B cell (primary cell): Measurements from ENCODE around the gene CADM1. TPM values are rescaled to one million over a fixed set of nuclear protein-coding genes. Genes with fewer than 3 reads are reported as not detected.

Experiments
- ATAC-seq: fragments of 200-7000 bp; cut with Tn5 transposase; one replicate; pipeline ENCODE4 v1.10.0; 2021; ENCODE audit warnings: low read depth, mild to moderate bottlenecking, moderate number of reproducible peaks, moderate library complexity
- CTCF ChIA-PET: fragments of 350-600 bp; sonication (Branson Sonifier 250); formaldehyde crosslinking; loops from one replicate; lab custom pipeline; 2021; ENCODE audit warnings: antibody characterized with exemption, inconsistent platforms; lab: Charles Lee
- POLR2A ChIA-PET: fragments of 350-600 bp; sonication (Branson Sonifier 250); formaldehyde crosslinking; loops from one replicate; lab custom pipeline; 2021; ENCODE audit warnings: antibody characterized with exemption; lab: Charles Lee
- DNase-seq: peaks from one replicate; pipeline ENCODE4 v3.0.0; 2013
- H2AFZ ChIP-seq: 2 replicates; pipeline ENCODE4 v1.6.1; 2012; ENCODE audit warnings: mild to moderate bottlenecking, low read depth, low read length; ENCODE audit not compliant: insufficient read depth, poor library complexity, severe bottlenecking
- H3K27ac ChIP-seq, 2 donors: 1 replicate in 1 of 2; 2 replicates in 1 of 2; pipeline ENCODE4 v1.5.1; 2012 to 2013; ENCODE audit warnings: low read length in 2 of 2, mild to moderate bottlenecking in 2 of 2, moderate library complexity in 1 of 2
- H3K27me3 ChIP-seq, 4 experiments: fragments of 200-600 bp in 1 of 4; sonication (generic) in 1 of 4; replicated peaks in 1 of 4; 1 replicate in 2 of 4; 2 replicates in 2 of 4; pipeline versions ENCODE4 v1.6.1 to v1.7.0; 2013 to 2016; ENCODE audit warnings: low read length in 3 of 4, mild to moderate bottlenecking in 2 of 4, mixed read lengths in 1 of 4, moderate library complexity in 1 of 4; ENCODE audit not compliant: insufficient read depth in 4 of 4, control insufficient read depth in 3 of 4; ENCODE audit errors: control extremely low read depth in 1 of 4
- H3K36me3 ChIP-seq, 2 experiments: replicated peaks in 1 of 2; 1 replicate in 1 of 2; 2 replicates in 1 of 2; pipeline versions ENCODE4 v1.6.1 to v1.7.1; 2013; ENCODE audit warnings: low read length in 1 of 2; ENCODE audit not compliant: insufficient read depth in 2 of 2, control insufficient read depth in 1 of 2; ENCODE audit errors: control extremely low read depth in 1 of 2, extremely low read depth in 1 of 2
- H3K4me1 ChIP-seq, 2 donors: fragments of 200-600 bp in 1 of 2; sonication (generic) in 1 of 2; 1 replicate in 1 of 2; 2 replicates in 1 of 2; pipeline versions ENCODE4 v1.5.1 to v1.6.1; 2013 to 2017; ENCODE audit warnings: low read length in 2 of 2; ENCODE audit not compliant: control insufficient read depth in 2 of 2, insufficient read depth in 2 of 2
- H3K4me2 ChIP-seq: replicated peaks from 2 replicates; pipeline ENCODE3; 2012; ENCODE audit warnings: mild to moderate bottlenecking, low read depth, low read length; ENCODE audit not compliant: poor library complexity, severe bottlenecking
- H3K4me3 ChIP-seq, 5 experiments: fragments of 200-600 bp in 1 of 5; sonication (generic) in 1 of 5; 1 replicate in 3 of 5; 2 replicates in 2 of 5; pipeline versions ENCODE4 v1.5.1 to v1.7.0; 2011 to 2016; ENCODE audit warnings: low read length in 4 of 5, mild to moderate bottlenecking in 4 of 5, low read depth in 2 of 5, control low read depth in 1 of 5, moderate library complexity in 1 of 5; ENCODE audit not compliant: insufficient read depth in 1 of 5; ENCODE audit errors: control extremely low read depth in 1 of 5, extremely low read depth in 1 of 5
- H3K79me2 ChIP-seq: fragments of 200-600 bp; sonication (generic); one replicate; pipeline ENCODE4 v1.6.0; 2016; ENCODE audit warnings: low read length; ENCODE audit not compliant: control insufficient read depth, insufficient read depth
- H3K9ac ChIP-seq: fragments of 200-600 bp; sonication (generic); 2 replicates; pipeline ENCODE4 v1.6.1; 2017; ENCODE audit warnings: mild to moderate bottlenecking, low read length, moderate library complexity
- H3K9me3 ChIP-seq, 3 donors: one replicate each; pipeline versions ENCODE4 v1.6.1 to v1.7.1; 2013; ENCODE audit warnings: low read length in 2 of 3; ENCODE audit not compliant: control insufficient read depth in 2 of 3, insufficient read depth in 1 of 3; ENCODE audit errors: control extremely low read depth in 1 of 3
- H4K20me1 ChIP-seq: 2 replicates; pipeline ENCODE4 v1.6.0; 2012; ENCODE audit warnings: mild to moderate bottlenecking, low read length; ENCODE audit not compliant: insufficient read depth, control insufficient read depth, poor library complexity, severe bottlenecking
- H3K27ac Mint-ChIP-seq: one replicate; pipeline ENCODE4 v1.8.0; 2021; ENCODE audit warnings: mixed read lengths
- H3K27me3 Mint-ChIP-seq: one replicate; pipeline ENCODE4 v1.8.0; 2021; ENCODE audit warnings: mixed read lengths
- H3K4me1 Mint-ChIP-seq: one replicate; pipeline ENCODE4 v1.8.0; 2021; ENCODE audit warnings: mixed read lengths
- H3K4me3 Mint-ChIP-seq: one replicate; pipeline ENCODE4 v1.8.0; 2021; ENCODE audit warnings: mixed read lengths
- H3K9me3 Mint-ChIP-seq: one replicate; pipeline ENCODE4 v1.8.0; 2022; ENCODE audit warnings: mixed read lengths; ENCODE audit not compliant: insufficient read depth
- EZH2 ChIP-seq: IDR thresholded peaks from 2 replicates; pipeline ENCODE4 v1.6.1; 2012; ENCODE audit warnings: borderline replicate concordance, low read depth, mild to moderate bottlenecking, moderate library complexity, low read length; ENCODE audit not compliant: insufficient read depth, poor library complexity, severe bottlenecking
- WGBS: methylation state at CpG from one replicate; pipeline ENCODE4 v1.1.5; 2013; ENCODE audit warnings: missing lambda C conversion rate; ENCODE audit not compliant: insufficient coverage; 5-methylcytosine and 5-hydroxymethylcytosine counted together
- intact Hi-C: fragments of 100-400 bp; cut with micrococcal nuclease; formaldehyde crosslinking; loops from one replicate; pipeline ENCODE4 v1.10.0; 2022
- polyA plus RNA-seq: library from polyadenylated mRNA; depleted of rRNA; stranded (reverse); fragments of >200 nt; gene quantifications from 2 replicates; pipeline ENCODE4 v1.2.3, GENCODE V29; 2012
- total RNA-seq, 2 donors: library from RNA; stranded (reverse); fragments of 120-200 nt in 1 of 2; gene quantifications; 1 replicate in 1 of 2; 2 replicates in 1 of 2; pipeline versions ENCODE4 v1.2.3 to v1.2.4, GENCODE V29; 2013 to 2022
- TF ChIP-seq, protein P1 (sequence below): fragments of 200-600 bp; IDR thresholded peaks from one replicate; pipeline ENCODE4 v1.8.0; 2022; ENCODE audit warnings: antibody characterized with exemption, mild to moderate bottlenecking

CADM1 gene
- total and polyA plus RNA-seq, 2 donors (not counting 1 experiment from before 2014, with no cell fraction given), result 0.43 to 0.49 TPM

DNA sequence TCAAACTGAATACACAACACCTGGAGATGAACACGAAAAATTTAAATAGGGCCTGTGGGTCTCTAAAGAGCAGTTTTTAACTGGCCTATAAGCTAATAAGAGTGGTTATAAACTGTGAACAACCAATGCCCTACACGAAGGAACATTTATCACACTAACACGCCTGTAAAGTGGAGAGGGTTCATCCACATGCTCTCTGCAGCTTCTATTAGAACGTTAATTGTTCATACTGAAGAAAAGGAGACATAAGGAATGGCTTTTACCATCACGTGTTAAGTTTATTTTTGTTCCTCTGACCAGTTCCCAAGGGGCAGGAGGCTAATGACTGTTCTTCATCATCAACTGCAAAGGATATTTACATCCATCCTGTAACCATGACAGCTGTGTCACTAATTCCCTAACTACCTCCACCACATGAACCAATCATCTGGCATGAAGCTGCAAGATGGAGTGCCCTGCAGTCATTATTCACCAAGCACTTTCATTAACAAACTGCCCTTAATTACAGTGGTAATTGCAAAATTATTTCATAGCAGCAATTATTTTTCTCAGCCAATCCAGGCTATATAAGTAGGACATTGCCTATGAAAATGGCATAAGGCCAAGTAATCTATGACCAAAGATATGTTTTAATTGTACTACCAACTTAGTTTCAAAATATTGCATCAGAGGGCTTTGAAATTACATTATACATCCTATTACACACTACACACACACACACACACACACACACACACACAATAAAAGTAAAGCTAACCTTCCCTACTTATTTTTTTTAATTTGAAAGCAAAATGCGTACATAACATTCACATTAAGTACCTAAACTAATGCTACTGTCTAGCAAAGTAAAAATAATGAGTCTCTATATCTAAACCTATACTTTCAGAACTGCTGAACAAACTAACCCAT is 186.7 kb downstream of the CADM1 start:
- Mint-ChIP-seq H3K27me3 (peaks cover 4% of the 10 kb centered on the region), H3K27ac (no peak overlapping the region), H3K4me3 (no peak overlapping the region), H3K4me1 (no peaks in the 10 kb centered on the region), H3K9me3 (no peaks in the 10 kb centered on the region)
- Histone ChIP-seq H3K36me3 (no peaks in the 10 kb centered on the region), H3K9ac (no peak overlapping the region), H3K4me3 (no peak overlapping the region), H4K20me1 (no peaks in the 10 kb centered on the region), H3K27me3 (no peaks in the 10 kb centered on the region), H3K9me3 (no peaks in the 10 kb centered on the region), H3K4me1 (no peaks in the 10 kb centered on the region), H3K79me2 (no peaks in the 10 kb centered on the region), H2AFZ (no peak overlapping the region), H3K4me2 (no peak overlapping the region), H3K27ac (no peak overlapping the region)
- ChIA-PET CTCF (no interaction called here), POLR2A (no interaction called here)
- DNase-seq (no peak), ATAC-seq (no peak)
- TF ChIP-seq, protein P1, sequence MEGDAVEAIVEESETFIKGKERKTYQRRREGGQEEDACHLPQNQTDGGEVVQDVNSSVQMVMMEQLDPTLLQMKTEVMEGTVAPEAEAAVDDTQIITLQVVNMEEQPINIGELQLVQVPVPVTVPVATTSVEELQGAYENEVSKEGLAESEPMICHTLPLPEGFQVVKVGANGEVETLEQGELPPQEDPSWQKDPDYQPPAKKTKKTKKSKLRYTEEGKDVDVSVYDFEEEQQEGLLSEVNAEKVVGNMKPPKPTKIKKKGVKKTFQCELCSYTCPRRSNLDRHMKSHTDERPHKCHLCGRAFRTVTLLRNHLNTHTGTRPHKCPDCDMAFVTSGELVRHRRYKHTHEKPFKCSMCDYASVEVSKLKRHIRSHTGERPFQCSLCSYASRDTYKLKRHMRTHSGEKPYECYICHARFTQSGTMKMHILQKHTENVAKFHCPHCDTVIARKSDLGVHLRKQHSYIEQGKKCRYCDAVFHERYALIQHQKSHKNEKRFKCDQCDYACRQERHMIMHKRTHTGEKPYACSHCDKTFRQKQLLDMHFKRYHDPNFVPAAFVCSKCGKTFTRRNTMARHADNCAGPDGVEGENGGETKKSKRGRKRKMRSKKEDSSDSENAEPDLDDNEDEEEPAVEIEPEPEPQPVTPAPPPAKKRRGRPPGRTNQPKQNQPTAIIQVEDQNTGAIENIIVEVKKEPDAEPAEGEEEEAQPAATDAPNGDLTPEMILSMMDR, result no peak
- no peak for TF ChIP-seq EZH2
- WGBS, result 65% methylated on average over 2 of the region's 6 CpGs
- intact Hi-C loops, result no loop called here

DNA sequence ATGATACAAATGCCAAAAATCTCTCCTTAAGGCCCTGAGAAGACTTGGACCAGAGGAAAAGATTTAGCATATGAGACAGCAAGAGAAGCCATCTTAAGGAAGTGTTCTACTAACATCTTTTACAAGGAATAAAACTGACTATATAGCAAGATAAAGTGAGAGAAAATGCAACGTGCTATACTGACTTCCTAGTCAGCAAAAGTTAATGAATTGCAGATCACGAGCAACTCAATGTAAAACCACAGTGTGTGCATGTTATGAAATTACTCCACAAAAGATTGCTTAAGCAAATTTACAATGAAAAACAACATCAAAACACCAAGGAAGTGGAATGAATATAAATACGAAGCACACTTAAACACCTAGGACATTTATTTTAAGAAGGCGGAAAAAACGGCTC is 187.5 kb downstream of the CADM1 start:
- no peaks in the 10 kb centered on the region for H3K9me3 Mint-ChIP-seq
- WGBS, result no CpG with 5 or more reads among the region's 5 CpGs
- Histone ChIP-seq H3K4me3 (no peak overlapping the region), H3K27ac (no peak overlapping the region), H3K79me2 (no peaks in the 10 kb centered on the region), H3K4me2 (no peak overlapping the region), H3K36me3 (no peaks in the 10 kb centered on the region), H2AFZ (no peak overlapping the region), H3K9ac (no peak overlapping the region), H4K20me1 (no peaks in the 10 kb centered on the region), H3K4me1 (no peaks in the 10 kb centered on the region), H3K9me3 (no peaks in the 10 kb centered on the region), H3K27me3 (no peaks in the 10 kb centered on the region)
- H3K27ac Mint-ChIP-seq, result no peak overlapping the region
- peaks cover 4% of the 10 kb centered on the region for H3K27me3 Mint-ChIP-seq
- TF ChIP-seq, protein P1, result no peak
- TF ChIP-seq EZH2, result no peak
- CTCF ChIA-PET, result no interaction called here
- POLR2A ChIA-PET, result no interaction called here
- ATAC-seq (no peak), DNase-seq (no peak)
- H3K4me3 Mint-ChIP-seq, result no peak overlapping the region
- no peaks in the 10 kb centered on the region for H3K4me1 Mint-ChIP-seq
- intact Hi-C loops, result no loop called here
